SIG-M5 (cell line): ENCODE measurements around the gene ESPNL.

Source experiments
- DNase-seq: peaks from one replicate; lab custom pipeline; 2025; lab: John Stamatoyannopoulos, UW

Gene ESPNL

GRCh38 chr2:238129166-238130010 lies 29.2 kb downstream of the ESPNL start:
- DNase-seq = no peak

- DNase-seq = no peak
These were observed 30.1 kb downstream of the ESPNL start for GRCh38 chr2:238130111-238130695.

- DNase-seq = no peak
These were observed 30.8 kb downstream of the ESPNL start for GRCh38 chr2:238130696-238131628.

- no peak for DNase-seq
These were observed 31.8 kb downstream of the ESPNL start for GRCh38 chr2:238131761-238132462.

GRCh38 chr2:238132463-238133450 lies 32.6 kb downstream of the ESPNL start:
- DNase-seq = no peak

GRCh38 chr2:238133499-238134392 lies 33.6 kb downstream of the ESPNL start:
- DNase-seq = no peak

- DNase-seq = no peak
These were observed 34.2 kb downstream of the ESPNL start for GRCh38 chr2:238134393-238134785.

- DNase-seq = no peak
These were observed 35.5 kb downstream of the ESPNL start for GRCh38 chr2:238135601-238136150.

- no peak for DNase-seq
These were observed 36.8 kb downstream of the ESPNL start for GRCh38 chr2:238136820-238137537.

GRCh38 chr2:238137885-238138284 lies 37.7 kb downstream of the ESPNL start:
- no peak for DNase-seq

GRCh38 chr2:238138331-238139195 lies 38.4 kb downstream of the ESPNL start, which contains the start of gene KLHL30:
Gene KLHL30 (plus strand): TSS chr2:238138668. CDS start chr2:238140755, 2,087 bp downstream.
- DNase-seq = no peak

GRCh38 chr2:238139196-238140039 lies 39.3 kb downstream of the ESPNL start:
- DNase-seq = no peak

GRCh38 chr2:238140040-238140439 lies 39.9 kb downstream of the ESPNL start:
- DNase-seq = no peak

GRCh38 chr2:238140721-238141540 lies 40.8 kb downstream of the ESPNL start:
- DNase-seq = no peak

GRCh38 chr2:238141541-238142318 lies 41.6 kb downstream of the ESPNL start:
- no peak for DNase-seq
